T47D (cell line): ENCODE data around the gene SDK1.

Experiments
- DNase-seq, 2 experiments: peaks; one replicate each; pipeline versions ENCODE4 v3.0.0 to v3.0.0-alpha.2; 2011 to 2012; ENCODE audit warnings: low read depth in 1 of 2, low spot score in 1 of 2
- JUND ChIP-seq: IDR thresholded peaks from 2 replicates; pipeline ENCODE4 v1.6.1; 2012; ENCODE audit warnings: low read depth
- in situ Hi-C: cut with HindIII; loops from 2 replicates; pipeline ENCODE4 v1.10.0; 2016; ENCODE audit warnings: low sequenced_read_pairs, low pct_unique_long_range_greater_than_20kb

Gene SDK1

DNA sequence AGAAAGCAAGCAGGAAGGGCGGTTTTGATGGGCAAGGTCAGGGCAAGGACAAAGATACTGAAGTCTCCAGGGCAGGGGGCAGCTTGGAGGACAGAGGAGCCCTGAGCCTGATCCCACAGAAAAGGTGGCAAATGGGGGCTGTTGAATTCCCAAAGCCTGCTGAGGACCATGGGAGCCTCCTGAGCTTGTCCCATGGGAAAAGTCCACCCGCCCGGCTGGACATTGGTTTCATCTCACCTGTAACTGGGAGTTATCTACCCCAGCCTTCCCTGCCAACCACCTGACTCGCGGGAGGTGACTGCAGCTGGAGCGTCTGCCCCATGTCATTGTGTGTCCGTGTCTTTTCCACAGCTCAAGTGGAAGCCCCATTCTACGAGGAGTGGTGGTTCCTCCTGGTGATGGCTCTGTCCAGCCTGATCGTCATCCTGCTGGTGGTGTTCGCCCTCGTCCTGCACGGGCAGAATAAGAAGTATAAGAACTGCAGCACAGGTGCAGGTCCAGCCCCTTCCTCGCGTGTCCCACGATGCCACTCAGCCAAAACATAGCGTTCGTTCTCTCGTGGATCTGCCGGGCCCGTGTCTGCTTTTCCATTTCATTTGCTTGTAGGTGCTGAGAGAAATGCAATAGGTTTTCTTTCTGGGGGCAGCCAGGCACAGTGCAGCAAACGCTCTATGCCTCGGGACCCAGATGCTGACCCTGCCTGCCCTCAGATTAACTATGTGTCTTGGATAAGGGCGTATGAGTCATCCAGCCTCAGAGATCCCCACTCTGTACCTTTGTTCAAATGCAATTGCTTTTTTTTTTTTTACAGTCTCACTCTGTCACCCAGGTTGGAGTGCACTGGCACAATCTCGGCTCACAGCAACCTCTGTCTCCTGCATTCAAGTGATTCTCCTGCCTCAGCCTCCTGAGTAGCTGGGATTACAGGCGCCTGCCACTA lies 936.5 kb downstream of the SDK1 start:
- TF ChIP-seq JUND: no peak
- in situ Hi-C loops: no loop called here
- DNase-seq: no peak

DNA sequence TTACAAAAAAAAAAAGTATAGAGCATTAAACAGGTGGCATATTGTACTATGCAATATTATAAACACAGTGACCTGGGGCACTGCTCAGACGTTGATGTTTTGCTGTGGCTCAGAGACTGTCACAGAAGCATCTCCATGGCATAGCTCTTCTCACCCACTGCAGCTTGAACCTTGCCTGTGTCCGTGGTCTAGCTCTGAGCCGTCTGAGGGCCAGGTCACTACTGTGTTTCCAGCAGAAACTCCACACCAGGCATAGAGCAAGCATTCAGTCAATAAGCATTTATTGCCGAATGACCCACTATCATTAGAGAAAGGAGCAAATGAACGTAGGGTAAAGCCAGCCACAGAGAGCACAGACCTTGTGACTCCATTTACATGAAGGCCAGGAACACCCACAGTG lies 937.8 kb downstream of the SDK1 start:
- in situ Hi-C loops: no loop called here
- no peak for DNase-seq
- no peak for TF ChIP-seq JUND

DNA sequence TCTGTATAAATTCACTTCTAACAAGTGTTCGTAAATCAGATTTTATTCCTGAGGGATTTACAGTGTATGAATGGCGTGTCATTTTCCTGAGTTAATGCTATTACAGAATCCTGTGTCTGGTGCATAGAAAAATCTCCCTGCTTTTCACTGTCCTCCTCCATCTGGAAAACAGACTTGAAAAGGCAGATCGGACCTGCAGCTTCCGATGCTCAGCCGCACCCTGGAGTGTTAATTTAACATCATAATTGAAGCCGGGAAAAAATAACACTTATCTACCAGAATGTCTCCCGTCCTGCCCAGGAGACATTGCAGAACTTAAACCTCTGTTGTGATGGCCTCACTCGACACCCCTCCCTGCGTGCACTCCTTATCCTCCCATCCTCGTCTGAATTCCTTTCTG lies 939.0 kb downstream of the SDK1 start:
- in situ Hi-C loops: no loop called here
- TF ChIP-seq JUND: no peak
- no peak for DNase-seq

DNA sequence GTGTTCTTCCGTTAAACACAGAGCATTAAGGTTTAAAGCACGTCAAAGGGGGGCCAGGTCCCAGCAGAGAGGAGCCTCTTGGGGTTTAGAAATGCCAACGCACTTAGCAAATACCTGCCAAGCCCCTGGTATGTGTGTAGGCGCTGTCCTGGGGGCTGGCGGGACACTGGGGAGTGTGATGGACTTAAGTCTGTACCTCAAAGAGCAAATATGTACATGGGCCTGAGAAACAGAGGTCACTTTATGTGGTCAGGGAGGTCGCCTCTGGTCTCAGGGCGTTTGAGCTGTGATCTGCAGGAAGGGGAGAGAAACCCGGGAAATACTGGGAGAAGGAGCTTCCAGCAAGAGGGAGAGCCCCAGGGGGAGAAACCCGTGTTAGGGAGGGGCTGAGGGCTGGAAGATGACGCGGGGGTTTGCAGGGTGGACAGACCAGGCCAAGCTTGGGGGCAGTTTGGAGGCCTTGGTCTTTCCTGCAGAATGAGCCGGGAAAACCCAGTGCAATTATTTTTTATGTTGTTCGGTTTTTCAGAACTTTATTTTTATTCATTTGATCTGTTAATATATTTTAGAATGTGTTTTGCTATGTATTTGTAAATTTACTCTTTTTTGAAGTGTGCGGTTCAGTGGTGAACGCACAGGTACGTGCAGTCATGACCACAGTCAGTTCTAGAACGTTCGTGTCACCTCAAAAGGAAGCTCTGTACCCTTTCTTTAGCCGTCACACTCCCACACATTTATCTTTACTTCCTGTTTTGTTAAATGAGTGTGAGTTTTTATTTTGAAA lies 939.7 kb downstream of the SDK1 start:
- no peak for TF ChIP-seq JUND
- no peak for DNase-seq
- in situ Hi-C loops: no loop called here

DNA sequence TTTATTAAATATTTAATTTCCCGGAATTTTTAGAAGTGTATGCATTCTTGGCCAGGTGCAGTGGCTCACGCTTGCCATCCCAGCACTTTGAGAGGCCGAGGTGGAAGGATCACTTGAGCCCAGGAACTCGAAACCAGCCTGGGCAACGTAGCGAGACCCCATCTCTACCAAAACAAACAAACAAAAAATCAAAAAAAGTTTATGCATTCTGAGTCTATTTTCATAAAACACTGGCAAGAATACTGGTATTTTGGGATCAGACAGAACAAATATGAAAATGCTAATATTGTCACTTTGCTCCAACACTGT lies 940.2 kb downstream of the SDK1 start:
- no peak for TF ChIP-seq JUND
- in situ Hi-C loops: no loop called here
- no peak for DNase-seq

DNA sequence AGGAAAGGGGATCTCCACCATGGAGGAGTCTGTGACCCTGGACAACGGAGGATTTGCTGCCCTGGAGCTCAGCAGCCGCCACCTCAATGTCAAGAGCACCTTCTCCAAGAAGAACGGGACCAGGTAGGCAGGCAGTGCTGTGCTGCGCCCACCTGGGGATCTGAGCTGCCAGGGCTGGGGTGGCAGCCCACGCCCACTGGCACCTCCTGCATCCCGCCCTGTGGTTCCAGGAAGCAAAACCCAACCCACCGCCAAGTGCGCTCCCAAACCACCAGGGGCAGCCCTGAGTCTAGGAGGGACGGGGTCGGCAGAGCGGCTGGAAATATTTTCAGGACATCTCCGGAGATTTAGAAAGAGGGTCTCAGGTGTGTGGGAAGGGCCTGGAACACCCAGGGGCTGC lies 940.7 kb downstream of the SDK1 start:
- in situ Hi-C loops: no loop called here
- DNase-seq: no peak
- no peak for TF ChIP-seq JUND

DNA sequence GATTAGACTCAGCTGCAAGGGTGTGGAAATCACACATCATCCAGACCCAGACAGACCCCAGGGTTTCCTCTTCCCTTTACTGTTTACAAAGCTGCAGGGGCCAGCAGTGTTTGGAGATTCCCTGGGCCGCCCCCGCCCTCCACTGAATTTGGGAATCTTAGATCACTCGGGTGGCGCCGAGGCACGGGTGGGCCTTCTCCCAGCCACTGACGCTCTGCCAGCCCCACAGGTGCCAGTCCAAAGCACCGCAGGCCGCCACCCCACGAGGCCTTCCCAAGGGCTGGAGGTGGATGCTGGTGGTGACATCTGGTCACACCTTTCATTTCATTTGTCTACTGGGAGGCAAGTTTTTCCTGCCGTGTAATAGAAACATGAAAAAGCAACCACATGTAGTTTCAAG lies 941.7 kb downstream of the SDK1 start:
- DNase-seq: no peak
- no peak for TF ChIP-seq JUND
- in situ Hi-C loops: no loop called here

DNA sequence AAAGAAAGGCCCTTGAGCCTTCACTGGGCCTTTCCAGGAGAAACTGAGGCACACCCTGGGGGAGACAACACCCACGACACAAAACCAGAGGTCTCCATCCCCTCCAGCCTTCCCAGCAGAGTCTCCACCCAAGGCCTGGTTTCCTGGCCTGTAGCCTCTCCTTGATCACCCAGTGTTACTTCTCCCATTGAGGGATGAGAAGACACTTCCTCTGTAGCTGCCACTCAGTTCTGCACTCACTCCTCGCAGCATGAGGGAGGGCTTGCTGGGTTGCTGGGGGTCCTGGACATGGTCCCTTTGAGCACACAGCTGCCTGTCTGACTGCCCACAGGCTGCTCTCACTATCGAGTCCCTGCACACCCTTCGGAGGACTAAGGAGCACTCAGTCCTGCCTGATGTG lies 943.0 kb downstream of the SDK1 start:
- no peak for DNase-seq
- in situ Hi-C loops: no loop called here
- no peak for TF ChIP-seq JUND

DNA sequence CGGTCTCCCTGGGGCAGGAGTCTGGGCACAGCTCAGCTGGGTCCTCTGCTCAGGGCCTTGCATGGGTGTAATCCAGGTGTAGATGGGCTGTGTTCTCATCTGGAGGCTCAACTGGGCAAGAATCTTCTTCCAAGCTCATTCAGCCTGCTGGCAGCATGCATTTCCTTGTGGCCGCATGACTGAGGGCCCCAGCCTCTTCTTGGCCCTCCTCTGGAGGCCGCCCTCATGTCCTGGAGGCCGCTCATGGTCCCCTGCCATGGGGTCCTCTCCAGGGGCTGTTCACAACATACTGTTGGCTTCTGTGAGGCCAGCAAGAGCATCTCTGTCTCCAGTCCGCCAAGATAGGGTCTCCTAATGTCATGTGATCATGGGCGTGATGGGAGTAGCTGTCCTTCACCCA lies 943.6 kb downstream of the SDK1 start:
- TF ChIP-seq JUND: no peak
- in situ Hi-C loops: no loop called here
- DNase-seq: no peak

DNA sequence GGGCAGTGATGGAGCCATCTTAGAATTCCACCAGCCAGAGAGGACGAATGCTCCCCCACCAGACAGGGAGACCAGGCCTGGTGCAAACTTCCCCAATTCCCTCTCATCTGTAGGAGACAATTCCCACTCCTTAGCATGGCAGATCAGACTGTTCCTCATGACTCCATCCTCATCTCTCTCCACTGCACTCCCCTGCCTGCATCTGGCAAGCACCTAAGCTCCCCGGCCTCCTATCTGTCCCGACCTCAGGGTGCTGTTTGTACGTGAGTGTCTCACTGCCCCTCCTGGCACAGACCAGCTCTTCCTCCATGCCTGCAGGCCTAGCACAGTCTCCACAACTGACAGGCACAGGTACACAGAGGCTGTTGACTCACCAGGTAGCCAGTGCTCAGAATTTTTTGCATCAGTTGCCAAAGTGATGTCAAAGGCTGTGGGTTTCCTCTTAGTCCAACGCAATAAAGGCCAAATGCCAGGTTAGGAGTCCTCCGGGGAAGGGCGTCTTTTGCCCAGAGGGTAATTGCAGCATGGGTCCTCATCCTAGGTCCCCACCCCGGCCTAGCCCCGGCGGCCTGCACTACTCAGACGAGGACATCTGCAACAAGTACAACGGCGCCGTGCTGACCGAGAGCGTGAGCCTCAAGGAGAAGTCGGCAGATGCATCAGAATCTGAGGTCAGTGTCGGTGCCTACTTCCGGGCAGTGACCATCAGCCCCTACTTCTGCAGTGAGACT lies 944.2 kb downstream of the SDK1 start:
- no peak for TF ChIP-seq JUND
- no peak for DNase-seq
- in situ Hi-C loops: no loop called here

DNA sequence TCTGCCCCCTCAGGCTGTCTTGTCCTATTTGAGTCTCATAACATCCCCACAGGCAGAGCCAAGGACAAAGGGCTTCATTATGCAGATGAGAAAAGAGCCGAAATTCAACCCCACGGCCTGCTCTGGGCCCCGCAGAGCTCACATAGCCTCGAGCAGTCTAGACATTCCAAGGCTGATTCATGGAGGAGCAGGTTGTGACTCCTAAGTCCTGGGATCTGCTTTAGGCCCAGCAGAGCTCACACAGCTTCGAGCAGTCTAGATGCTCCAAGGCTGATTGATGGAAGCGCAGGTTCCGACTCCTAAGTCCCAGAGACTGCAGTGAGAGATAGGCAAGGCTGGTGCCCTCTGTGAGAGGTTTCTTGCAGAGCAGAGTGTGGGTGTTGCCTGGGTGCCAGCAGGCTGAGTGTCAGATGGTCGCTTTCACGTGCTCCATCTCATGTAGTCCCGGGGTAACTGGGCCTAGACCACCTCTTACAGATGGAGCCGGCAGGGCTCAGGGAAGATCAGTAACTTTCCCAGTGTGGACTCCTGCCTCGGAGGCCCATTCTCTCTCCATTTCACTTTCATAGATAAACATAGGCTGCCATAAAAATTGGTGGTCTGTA lies 944.9 kb downstream of the SDK1 start:
- no peak for TF ChIP-seq JUND
- in situ Hi-C loops: no loop called here

DNA sequence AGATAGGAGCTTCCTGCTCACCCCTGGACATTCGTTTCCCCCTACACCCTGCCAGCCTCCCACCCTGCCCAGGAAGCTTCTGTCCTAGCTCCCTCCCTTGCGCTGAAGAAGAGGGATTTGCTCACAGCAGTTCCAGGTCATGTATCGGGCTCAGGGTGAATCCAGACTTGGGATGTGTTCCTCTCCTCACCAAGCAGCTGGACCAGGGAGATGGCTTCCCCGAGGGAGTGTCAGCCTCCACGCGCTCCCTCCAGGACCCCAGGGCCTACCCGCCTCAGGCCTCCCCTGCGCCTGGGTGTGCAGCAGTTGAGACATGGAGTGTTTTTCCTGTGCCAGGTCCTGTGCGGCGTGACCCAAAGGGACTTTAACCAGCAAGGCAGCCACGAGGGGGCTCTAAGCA lies 945.5 kb downstream of the SDK1 start:
- no peak for DNase-seq
- in situ Hi-C loops: no loop called here
- TF ChIP-seq JUND: no peak

More for the DNA sequence above, 944.9 kb downstream of the SDK1 start:
- DNase-seq: peak in 1 of 2 experiments; percentile 41
